ENCODE results near the gene XPO6.

The XPO6 gene

DNA sequence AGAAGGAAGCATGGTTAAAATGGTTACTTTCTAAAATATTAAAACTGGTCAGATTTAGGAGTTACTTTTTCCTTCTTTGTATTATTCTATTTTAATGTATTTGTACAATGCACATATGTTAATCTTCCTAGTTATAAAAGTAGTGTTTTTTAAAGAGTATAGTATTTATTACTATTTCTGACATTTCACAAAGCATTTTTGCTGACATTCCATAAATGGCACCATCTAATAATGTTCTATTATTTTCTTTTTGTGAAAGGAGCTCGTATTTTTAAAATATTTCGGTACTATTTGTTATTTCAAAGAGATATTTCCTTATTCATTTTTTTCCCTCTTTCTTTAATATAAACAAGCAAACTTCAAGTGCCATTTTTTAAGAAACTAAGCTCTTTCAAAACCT lies 100.8 kb downstream of the XPO6 start:
- DNase-seq (ENCODE audit: low read depth, low spot score), result no peak

DNA sequence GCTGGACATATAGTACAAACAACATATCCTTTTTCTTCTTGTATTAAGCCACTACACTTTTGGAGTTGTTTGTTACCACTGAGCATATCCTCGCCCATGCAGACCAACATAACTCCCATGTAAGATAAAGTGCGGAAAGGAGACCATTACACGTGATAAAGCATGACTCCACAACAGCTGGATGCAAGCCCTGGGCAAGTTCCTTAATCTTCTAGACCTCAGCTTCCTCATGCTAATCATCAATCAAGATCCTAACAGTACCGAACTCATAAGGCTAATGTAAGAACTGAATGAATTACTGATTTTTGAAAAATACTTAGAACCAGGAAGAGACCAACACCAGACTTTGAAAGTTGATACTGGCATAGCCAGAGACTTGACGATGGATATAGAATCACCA lies 101.3 kb downstream of the XPO6 start:
- no peak for DNase-seq (ENCODE audit: low read depth, low spot score)

DNA sequence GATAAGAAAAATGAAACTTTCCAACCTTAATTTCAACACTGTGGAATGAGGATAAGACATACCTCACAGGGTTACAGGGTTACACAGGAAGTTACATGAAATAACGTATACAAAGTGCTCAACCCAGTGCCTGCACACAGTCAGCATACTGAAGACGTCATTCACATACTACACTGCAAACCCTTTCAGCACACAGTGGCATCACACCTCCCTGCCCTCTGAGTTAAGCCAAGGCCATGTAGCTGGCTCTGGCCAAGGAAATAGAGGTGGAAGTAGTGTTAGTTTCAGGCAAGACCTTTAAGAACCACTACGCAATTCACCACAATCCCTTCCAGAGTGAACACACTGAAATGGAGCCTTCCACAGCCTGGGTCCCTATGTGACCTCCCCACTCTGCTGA lies 101.7 kb downstream of the XPO6 start:
- DNase-seq (ENCODE audit: low read depth, low spot score), result no peak

DNA sequence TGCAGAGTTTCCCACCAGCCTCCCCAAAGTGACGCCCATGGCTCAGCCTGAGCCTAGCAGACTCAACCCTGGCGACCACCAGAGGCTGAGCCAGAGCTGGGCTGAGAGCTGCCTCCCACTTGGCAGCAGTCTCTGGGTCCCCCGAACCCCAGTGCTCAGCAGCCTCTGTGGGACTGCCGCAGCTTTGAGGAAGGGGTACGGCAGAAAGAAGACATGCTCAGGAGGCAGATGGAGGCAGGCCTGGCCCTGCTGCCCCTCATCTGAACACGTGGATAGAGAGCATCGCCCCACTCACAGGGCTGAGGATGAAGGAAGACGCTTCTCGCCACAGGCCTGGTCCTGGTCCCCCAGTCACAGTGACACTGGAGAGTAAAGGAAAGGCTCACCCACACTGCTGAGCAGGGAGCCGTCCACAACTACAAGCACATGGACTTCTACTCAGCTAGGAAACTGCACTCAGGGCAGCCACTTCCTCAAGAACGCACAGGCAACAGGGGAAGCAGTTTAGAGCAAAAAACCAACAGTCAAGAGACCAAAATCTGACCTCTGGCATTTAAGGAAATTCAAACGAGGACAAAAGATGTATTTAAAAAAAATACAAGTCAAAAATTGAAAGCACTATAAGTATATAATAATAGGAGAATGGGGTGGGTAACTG lies 103.0 kb downstream of the XPO6 start:
- DNase-seq (ENCODE audit: low read depth, low spot score), result no peak

DNA sequence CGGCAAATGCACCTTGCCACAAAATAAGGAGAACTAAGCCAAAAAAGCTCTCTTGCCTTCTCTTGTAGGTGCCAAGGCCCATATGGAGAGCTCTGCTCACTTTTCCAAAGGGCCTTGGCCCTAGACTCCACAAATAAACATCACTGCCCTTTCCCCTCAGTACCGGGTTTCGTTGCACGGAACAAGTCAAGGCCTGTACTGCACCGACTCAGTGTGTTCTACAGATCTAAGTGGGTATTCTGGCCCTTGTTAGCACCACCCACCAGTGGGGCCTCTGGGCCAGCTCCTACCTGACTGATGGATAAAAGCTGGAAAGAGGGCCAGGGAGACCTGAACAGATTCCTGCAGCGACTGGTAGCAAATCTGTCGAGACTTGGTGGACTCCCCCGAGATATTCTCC lies 104.5 kb downstream of the XPO6 start:
- DNase-seq (ENCODE audit: low read depth, low spot score), result no peak

DNA sequence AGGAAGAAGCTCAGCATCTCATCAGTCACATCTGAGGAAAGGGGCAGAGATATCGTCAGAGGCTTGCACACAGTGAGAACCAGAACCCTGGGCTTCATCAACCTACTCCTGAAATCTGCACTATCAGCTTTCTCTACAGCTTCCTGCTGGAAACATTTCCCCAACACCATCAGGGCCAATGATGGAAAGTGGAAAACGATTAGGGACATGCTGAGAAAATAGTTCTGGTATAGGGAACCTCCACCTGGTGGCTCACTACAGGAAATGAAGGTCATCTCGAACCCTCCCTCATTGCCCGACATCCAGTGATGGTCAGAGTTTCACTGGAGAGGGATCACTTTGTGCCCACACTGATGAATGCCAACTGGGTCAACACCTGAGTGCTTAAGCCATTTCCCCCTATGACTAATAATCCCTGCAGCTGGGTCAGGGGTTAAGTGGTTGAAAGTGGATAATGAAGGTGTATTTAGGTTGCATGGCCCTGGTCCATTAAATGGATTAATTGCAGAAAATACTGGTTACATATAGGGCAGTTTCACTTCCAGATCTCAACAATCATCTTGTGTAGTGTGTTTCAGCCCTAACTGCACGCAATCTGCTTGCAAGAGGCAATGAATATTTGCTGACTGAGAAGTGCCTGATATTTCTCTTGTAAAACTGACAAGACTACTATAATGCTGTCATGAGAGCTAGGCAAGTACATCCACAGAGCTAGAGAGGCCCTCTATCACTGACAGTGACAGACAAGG lies 105.1 kb downstream of the XPO6 start:
- DNase-seq (ENCODE audit: low read depth, low spot score), result no peak

DNA sequence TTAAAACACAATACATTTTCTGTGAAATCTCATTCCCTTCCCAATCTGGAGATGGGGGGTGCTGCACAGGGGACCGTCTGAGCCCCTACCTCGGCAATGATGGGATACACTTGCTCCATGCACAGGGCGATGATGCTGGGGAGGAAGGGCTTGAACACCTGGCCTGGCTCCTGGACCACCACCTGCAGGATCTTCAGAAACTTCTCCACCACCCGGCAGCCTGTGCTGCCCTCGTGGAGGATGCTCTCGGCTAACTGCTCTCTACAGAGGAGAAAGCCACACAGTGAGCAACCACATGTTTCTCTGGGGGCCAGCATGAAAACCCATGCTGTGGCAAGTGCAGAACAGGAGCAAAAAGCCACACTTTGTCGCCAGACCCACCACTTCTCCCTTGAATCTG lies 105.8 kb downstream of the XPO6 start:
- no peak for DNase-seq (ENCODE audit: low read depth, low spot score)

DNA sequence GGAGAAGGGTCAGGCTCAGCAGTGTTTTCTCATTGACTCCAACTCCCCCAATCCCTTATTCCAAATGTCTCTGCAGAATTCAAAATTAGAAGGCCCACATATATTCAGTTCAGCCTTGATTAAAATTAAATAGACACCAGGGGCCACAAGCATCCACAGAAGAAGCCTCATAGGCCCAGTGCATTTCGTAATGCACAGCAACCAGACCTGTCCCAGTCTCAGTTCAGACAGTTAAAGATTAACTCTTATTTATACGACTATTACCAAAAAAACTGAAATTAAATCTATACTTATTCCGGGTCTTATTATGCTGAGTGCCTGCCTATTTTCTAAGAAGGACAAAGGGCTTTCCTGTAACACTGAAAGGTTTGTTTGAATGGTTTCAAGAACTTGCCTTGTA lies 106.5 kb downstream of the XPO6 start:
- no peak for DNase-seq (ENCODE audit: low read depth, low spot score)

DNA sequence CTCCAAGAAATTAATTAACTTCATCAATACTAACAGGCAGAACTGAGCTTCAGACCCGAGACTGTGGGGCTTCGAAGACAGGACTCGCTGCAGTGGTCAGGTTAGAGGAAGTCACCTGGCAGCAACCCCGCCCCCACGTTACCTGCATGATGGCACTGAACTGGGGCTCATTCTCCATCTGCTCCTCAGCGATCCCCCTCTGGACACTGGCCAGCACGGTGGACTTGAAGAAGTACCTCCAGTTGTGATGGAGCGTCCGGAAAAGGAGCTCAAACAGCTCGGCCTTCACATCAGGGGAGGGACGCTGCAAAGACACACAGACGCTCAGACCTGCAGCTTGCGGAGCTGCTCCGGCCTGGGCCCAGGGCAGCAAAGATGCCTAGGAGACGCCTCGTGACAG lies 107.4 kb downstream of the XPO6 start:
- DNase-seq (ENCODE audit: low read depth, low spot score), result no peak

DNA sequence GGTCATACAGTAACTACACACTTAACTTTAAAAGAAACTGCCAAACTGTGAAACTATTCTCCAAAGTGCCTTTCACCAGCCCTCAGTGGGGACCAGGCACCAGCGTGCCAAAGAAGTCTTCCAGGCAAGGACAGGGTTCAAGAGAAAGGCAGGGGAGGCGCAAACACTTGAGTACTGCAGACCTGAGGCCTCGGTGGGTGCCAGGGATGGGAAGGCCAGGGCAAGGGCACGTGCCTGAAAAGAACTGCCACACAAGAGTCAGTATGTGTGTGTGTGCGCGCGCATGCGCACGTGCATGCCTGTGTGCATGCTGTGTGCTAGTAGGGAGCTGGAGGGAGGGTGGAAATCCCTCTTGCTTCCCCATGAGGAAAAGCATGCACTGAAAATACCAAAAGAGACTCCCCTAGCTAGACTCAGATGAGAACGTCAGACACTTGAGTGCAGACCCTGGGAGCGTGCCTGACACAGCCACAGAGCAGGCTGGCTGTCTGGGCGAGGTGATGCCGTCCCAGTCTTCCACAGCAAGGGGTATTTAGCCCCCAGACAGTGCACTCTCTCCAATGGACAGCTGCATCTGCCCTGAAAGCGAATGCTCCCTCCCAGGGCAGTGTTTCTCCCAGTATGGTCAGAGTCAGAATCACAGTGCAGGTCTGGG lies 108.1 kb downstream of the XPO6 start:
- no peak for DNase-seq (ENCODE audit: low read depth, low spot score)

DNA sequence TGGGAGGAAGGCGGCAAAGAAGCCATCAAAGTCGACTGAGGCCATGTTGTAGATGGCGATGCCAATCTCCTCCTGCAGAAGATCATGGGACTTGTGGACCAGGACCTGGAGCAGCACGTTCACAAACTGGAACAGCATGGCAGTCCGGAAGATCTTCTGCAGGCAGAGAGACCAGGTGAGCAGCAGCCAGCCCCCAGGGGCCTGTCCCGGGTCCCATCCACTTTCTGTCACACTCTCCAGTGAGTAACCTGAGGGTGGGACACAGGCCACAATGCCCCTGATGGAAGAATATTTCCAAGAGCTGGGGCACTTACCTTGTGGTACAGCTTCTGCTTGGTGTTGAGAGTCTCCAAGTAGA lies 110.3 kb downstream of the XPO6 start:
- DNase-seq (ENCODE audit: low read depth, low spot score), result no peak

DNA sequence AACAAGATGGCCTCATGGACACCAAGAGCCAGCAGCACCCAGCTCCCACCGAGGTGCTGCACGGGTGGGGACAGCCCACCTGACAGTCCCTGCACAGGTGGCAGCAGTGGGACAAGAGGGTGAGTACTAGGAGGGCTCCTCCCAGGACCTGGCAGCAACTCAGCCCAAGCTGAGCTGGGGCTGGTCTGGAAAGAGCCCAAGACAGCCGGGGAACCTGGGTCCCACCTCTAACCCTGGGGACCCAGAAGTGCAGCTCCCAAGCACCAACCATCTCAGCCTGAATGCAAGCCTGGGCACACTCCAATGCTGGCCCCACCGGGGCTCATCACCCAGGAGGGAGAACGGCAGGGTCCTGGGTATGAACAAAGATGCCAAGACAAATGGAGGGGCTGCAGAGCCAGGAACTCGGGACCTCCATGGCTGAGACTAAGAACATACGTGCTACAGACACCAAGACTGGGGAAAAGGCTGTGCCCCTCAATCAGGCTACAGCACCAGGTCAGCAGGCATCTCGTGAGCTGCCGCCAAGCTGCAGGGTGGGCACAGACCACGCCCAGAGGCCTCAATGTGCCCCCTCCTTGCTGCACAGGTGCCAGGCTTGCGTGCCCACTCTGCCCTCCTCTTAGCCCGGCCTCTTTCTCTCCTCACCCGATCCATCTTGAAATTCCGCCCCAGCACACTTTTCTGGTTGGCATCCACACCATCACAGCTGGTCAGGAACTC lies 110.8 kb downstream of the XPO6 start:
- DNase-seq (ENCODE audit: low read depth, low spot score), result no peak

DNA sequence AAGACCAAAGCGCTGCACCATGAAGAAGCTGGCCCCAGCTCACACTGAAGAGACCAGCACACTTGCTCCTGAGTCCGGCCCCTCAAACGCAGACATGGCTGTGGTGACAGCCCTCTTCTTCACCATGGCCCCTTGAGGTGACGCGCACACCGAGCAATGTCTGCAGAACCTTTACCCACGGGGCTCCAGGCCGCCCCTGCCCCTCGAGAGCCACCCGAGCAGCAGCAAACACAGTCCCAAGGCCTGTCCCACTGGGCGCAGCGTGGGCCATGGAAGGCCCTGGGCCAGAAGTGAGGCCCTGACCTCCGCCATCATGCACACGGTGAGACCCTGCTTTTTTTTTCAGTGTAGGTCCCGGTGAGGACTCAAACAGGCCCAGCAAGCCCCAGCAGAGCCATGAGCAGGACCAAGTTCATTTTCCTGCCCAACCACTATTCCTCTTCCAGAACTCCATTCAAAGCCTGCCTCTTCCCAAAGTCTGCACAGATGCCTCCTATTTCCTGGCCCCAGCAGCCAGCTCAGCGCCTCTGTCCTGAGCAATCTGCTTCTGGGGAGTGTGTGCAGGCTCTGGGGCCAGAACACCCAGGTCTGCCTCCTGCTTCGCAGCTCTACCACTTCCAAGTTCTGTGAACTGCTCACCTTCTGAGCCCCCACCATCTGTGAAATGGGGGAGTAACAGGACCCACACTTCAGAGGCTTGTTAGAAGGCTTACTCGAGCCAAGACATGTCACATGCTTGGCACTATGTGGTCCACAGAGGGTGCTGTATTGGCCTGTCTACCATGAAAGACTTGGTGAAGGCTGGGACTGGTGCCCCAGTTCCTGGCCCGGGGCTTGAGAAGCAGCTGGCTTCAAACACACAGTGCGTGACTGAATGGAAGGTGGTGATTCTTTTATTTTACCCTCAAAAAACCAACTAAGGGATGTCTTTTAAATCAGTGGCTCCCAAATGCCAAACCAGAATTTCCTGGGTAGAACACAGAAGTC lies 112.5 kb downstream of the XPO6 start:
- no peak for DNase-seq (ENCODE audit: low read depth, low spot score)

DNA sequence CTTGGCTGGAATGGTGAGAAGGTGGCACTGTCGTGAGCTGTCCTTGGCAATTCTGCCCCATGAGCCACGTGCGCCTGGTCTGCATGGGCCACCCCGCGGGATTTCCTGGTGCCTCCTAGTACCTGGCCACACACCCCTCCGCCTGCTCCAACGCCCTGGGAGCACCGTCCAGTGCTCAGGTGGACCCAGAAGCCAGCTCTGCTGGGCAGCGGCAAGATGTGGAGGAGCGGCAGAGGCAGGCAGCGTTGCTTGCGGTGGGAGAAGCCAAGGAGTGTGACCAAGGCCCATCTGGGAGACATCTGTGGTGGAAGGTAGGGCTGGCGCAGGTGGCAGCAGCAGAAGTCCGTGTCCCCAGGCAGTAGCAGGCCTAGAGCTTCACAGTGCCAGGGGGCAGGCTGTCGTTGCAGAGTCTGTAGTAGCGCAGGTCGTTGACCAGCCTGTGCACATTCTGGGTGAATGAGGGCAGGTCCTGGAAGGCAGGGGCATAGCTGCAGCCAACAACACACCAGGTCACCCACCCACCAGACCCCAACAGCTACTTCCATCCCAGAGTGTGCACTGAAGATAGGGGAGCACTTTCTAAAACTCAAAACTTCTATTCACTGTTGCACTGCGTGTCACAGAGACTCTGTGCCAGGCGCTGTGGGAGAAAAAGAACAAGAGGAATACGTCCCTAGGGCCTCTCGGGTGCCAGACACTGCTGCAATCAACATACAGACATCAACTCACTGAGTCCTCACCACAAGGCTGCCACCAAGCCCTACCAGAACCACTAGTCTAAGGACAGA lies 113.4 kb downstream of the XPO6 start:
- no peak for DNase-seq (ENCODE audit: low read depth, low spot score)

DNA sequence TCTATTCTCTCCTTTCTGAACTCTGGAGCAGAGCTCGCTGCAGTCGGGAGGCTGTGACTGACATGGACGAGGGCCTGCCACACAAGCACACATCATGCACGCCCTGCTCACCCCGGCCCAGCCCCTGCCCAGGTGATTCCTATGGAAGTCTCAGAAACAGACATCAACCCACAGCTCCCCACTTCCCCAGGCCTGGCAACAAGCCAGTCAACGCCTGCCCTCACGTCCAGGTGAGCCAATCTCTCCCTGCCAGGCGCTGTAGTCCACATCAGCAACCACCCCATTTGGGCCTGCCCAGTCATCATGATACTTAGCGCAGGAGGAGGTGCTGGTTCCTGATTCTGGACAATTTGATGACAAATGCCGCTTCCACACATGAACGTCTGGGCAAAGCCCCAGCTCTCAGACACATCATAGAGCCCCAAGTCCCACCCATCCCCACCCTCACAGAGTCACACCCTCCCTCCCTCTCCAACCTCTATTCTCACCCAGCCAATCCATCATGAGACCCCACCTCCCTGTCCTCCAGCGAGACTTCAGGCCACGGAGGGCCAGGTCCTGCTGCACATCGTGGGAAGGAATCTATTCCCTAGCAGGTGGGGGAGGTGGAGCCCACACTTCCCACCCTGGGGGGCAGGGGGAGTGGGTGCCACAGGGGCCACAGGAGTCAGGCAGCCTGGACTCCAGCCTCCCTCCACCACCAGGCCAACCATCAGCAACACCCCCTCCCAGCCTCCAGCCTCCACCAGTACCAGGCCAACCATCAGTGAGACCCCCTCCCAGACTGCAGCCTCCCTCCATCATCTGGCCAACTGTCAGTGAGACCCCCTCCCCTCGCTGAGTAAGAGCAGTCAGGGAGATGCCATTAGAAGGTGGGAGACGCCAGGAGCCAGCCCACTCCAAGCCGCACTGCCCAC lies 114.5 kb downstream of the XPO6 start:
- no peak for DNase-seq (ENCODE audit: low read depth, low spot score)

DNA sequence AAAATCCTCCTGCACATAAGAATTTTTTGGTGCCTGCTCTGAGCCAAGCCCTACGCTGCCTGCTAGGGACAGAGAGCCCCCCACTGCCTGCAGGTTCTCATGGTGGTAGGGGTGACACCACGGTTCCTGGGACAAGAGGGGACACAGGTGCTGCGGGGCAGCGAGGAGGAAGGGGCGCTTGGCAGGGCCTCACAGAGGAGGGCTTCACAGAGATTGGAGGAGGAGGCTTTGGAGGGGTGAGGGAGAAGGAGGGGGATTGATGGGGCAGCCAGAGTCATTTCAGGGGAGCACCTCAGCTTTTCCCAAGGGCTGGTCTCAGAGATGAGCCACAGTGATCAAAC lies 118.4 kb downstream of the XPO6 start:
- DNase-seq (ENCODE audit: low read depth, low spot score), result no peak

DNA sequence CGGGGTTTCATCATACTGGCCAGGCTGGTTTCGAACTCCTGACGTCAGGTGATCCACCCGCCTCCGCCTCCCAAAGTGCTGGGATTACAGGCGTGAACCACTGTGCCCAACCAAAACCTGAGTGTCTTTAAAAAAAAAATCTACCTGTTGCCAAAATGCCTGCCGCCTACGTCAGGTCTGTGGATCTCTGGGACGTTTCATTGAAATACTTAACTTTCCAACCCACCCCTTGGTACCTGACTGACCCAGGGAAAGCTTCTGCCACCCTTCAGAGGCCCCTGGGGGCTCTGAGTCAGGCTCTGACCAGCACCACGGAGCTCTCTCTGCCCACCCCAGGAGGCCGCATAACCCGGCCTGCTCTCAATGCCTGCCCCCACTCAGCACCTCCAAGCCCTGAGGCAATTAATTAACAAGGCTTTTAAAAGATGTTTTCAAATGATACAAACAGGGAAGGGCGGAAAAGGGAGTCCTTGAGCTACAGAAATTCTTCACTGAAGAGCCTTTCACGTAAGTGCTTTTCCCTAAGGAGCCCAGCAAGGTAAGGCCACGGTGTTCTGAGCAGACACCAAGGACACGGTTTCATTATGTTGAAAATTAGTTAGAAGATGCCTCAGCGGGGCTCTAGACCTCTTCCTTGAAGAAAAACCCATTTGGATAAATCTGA lies 118.9 kb downstream of the XPO6 start:
- no peak for DNase-seq (ENCODE audit: low read depth, low spot score)

DNA sequence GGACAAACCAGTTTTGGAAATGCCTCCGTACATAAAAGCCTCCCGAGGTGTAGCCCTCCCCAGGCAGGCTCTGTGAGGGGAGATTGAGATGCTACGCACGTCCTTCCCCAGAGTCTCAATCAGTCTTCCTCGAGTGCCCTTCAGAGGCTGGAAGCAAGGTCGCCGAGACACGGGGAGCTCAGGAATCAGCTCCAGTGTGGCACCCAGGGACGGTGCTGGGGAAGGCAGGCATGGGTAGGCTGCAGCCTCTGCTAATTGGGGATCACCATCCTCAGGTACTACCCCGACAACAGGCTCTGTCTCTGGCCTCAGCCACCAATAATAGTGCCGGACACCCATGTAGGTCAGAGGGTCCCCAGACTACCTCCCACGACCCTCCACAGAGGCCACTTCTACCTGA lies 120.1 kb downstream of the XPO6 start:
- DNase-seq (ENCODE audit: low read depth, low spot score), result no peak
